NOMO-1 (cell line): Measurements from ENCODE around the gene GSTM3.
"Not testable (repeated sequence)": the region's sequence is repeated elsewhere in the genome, so short reads cannot be mapped to it uniquely, and the experiment has no call there.

ENCODE experiments used
- DNase-seq, 2 experiments: peaks; one replicate each; lab custom pipeline; 2025; ENCODE audit not compliant: unreplicated experiment in 2 of 2; lab: John Stamatoyannopoulos, UW

GSTM3 gene

DNA sequence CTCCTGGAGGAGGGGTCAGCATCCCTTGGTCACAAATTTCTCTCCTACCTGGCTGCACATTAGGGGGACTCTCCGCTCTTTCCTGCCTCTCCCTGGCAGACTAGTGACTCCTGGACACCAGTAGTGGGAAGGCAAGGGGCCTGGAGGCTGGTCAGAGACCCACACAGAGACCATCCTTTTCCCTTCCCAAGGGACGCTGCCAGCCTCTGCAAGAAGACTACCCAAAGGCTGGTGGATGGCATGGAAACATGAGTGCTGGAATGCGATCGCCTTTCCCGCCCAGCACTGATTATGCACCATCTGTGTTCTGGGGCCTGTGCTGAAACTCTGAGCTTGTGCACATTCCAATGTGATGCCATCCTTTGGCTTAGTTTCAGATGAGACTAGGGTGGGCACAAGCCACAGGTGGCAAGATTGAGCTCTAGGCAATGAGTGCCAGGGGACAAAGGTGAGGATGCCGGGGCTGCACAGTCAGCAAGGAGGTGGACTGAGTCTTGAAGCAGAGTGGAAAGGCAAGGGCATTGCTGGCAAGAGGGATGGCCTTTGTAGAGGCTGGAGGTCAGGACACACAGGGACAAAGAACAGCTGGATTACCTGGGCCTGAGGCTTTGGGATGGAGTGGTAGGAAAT is 35.5 kb upstream of the GSTM3 start:
- no peak for DNase-seq

DNA sequence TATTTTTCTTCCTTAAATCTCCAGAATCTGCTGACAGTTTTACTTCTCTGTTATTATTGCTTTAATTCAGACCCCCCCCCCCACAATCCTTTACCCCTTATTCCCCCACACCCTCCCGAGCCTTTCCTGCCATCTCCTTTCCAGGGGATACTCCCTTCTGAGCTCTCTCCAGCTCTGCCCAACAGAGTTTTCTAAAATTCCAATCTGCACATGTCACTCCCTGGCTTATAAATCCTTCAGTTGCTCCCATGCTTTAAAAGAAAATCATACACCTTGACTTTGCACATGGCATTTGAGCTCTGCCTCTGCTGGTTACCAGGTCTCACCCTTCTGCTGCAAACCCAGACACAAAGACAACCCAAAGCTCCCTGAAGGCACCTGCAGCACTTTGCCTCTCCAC is 34.6 kb upstream of the GSTM3 start:
- DNase-seq: no peak

DNA sequence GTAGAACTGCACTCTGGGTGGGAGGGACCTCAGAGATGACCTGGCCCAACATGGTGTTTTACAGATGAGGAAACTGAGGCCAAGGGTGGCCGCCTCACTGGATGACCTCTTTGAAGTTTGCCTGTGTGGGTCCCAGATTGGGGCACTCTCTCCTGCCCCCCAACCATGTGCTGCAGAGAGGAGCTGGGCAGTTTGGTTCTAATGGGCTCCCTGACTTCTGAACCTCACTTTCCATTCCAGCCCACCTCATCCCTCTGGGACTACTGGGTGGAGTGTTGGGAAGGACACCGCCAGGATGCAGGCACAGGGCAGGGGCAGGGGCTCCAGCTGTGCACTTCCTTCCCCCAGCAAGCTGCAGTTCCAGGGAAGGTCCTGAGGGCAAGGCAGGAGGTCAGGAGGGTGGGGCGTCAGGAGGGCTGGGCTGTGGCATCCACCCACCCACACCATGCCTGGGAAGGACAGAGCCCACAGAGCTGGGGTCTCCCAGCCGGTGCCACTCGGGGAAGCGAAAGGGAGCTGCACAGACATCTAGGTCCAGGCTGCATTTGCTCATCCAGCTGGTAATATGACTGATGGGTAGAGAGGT is 33.2 kb upstream of the GSTM3 start:
- no peak for DNase-seq

DNA sequence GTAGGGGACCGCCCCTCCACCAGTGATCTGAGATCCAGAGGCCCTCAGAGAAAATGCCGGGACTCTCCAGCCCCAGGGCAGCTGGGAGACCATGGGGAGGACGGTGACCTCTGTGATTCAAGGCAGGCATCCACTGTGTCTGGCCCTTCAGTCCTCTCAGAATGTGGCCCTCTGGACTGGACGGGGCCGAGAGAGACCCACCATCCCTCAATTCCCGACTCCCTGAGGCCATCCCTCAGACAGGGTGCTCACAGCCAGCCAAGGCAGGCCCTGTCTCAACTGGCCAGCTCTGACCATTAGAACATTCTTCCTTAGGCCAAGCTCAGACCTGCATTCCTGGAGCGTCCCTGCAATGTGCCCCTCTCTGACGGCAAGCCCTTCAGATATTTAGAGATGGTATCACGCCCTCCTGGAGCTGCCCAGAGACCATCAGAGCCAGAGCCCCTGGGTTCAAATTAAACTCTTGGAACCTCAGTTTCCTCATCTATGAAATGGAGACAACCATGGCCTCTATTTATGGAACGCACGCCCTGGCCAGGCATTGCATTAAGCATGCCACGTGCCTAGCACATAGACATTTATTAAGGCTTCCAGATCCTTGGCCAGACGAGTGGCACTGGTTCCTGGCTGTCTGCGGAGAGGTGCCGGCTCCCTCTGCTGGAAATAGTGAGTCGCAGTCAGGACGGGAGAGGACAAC is 32.5 kb upstream of the GSTM3 start:
- DNase-seq: peak; percentile 66 to 81

DNA sequence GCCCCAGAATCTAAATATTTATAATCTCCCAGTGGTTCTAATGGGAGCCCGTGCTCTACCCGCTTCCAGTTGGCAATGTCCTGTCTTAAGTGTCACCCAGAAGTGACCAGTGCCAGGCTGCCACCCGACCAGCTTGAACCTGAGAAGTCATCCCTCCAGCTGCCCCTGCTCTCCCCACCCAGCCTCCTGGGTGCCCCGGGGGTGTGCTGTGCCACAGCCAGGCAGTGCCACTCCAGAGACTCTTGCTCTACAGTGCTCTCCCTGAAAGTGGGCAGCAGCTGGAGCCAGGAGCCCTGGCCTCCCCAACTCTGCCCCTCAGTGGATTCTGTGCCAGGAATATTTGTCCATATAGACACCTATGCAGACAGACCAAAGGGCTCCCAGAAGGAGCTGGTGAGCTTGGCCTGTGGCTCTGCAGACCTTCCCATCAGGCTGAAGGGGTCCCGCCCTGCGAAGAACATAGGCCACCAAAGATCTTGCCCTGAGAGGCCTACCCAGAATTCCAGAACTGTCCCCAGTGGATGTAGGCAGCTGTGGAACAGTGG is 31.9 kb upstream of the GSTM3 start:
- no peak for DNase-seq

DNA sequence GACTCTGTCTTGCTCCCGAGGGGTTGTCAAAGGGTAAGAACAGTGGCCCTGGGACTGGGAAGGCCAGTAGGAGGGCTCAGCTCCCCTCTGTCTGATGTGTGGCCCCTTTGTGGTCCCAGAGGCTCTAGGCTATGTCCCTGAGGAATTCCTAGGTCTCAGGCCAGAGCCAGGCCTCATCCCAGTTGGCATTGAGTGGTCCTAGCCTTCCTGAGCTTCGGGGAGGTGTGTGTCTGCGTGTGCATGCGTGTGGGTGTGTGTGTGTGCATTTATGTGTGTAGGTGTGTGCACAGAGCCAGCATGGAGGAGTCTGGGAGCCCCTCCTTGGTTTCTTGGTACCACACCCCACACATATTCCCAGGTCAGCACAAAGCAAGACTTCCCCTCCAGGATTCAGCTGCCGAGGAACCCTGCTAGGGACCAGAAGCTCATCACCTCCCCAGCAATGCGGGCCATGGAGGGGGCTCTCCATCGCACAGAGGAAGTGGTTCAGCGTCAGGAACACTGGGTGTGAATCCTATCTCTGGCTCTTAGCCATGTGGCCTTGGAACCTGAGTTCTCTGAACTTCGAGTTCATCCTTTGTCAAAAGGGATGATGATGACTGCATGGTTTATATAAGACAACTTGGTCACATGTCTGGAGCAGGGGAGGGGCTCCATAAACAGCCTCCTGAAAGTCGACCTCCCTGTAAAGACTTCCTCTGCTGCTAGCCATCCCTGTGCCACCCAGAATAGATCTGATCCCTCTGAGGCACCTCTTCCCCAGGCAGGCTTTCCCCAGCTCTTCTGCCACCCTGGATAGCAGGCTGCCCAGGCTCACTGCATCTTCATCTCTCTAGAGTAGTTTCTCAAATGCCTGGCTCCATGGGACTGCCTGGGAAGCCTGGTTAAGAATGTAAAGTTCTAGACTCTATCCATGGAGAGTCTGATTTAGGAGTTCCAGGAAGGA is 31.1 kb upstream of the GSTM3 start:
- no peak for DNase-seq

DNA sequence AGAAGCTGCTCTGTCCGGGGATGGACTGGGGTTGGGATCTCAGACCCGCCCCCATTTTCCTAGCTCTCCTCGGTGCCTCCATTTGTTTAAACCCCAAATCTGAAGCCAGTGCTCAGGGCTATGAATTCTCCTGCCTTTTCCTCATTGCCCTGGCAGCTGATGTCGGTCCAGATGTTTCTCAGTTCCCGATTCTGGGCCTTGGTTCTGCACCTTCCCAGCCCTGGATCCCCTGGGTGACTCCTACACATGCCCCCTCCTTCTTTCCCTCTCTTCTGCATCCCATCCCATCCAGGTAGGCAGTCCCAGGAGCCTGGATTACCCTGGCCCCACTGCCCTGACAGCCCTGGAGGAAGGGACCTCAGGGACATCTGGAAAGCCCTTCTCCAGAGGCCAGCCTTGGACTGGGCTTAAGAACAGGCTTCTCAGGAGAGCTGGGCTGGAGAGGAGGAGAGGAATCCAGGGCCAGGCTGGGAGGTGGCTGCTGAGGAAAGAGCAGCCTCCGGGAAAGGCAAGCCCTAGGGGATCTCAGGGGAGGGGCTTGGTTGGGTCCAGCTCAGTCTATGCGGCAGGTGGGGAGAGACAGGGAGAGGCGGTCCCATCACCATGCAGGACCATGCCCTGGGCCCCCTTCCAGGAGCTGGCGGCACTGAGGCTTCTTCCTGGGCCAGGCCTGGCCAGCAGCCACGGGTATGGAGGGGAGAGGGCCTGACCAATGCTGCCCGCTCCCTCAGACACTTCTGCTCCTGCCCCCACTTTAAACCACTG is 29.7 kb upstream of the GSTM3 start:
- no peak for DNase-seq

DNA sequence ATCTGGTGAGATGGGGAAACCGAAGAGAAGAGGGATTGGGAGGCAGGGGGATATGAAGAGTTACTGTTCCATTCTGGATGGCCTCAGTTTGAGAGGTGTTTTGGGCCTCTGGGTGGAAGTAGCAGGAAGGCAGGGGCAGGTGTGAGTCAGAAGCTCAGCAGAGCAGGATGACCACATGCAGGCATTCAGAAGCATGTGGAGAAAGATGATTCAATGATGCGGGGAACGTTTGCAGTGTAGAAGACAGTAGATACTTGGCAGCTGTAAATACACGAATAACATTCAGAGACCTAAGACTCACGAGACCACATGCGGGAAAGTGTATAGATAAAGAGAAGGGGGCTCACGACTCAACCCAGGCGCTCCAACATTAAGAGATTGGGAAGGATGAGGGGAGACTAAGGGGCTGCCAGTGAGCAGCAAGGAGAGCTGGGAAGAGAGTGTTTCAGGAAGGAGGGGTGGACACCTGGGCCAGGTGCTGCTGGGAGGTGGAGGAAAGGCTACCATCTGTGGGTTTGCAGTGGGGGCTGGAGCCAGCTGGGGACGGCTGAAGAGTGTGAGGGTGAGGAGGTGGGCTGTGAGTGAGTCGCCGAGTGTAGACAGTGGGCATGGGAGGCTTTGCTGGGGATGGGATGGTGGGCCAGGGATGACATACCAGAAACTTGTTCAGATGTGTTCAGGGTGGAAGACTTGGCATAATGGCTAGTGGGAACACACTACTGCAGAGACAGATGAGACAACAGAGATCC is 28.7 kb upstream of the GSTM3 start:
- no peak for DNase-seq

DNA sequence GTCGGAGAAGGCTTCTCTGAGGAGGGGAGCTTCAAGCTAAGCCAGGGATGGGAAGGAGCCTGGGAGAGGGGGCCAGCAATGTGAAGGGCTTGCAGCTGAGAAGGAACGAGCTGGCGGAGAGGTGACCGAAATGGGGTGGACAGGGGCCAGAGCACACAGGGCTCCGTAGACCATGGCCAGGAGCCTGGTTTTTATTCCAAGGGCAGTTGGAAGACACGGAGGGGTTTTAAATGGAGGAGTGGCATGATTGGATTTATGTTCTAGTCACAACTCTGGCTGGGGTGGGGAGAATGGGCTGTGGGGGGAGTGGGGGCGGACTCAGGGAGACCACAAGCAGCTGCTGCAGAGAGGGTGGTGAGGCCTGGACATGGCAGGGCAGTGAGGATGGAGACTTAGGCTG is 28.0 kb upstream of the GSTM3 start:
- no peak for DNase-seq

DNA sequence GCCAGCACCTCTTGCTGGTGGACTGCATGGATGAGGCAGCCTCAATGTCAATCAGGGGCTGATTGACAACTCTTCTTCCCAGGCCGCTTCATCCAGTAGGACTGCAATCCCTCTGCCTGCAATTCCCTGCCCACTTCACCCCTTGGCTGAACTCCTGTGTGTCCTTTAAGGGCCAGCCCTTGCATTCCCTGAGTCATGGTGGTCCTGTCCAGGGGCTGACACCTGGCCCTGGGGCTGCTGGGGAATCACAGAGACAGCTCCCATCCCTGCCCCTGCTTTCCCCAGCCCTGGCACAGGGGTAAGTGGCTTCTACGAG is 27.5 kb upstream of the GSTM3 start:
- DNase-seq: no peak

DNA sequence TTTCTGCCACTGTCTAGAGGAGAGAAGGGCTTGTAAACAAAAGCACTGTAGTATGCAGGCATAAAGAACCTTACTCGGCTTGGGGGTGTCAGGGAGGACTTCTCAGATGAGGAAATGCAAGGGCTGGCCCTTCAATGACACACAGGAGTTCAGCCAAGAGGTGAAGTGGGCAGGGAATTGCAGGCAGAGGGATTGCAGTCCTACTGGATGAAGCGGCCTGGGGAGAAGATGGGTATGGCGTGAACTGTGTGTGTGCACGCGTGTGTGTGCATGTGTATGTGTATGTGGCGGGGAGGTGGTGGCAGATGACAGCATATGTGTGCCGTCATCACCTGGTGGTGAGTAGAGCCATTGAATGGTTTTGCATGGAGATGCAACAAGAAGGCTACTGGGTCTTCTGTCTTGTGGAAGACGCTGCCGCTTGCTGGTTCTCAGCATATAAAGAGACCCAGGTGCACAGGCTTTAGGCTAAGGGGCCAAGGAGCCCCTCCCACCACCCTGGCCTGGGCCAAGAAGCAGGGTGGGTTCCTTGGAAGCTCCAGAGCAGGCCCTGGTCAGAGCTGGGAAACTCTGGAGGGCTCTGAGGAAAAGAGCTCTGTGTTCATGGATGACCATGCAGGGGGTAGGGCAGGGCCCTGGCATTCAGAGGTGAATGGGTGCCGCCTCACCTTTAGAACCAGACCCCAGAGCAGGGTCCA is 26.9 kb upstream of the GSTM3 start:
- DNase-seq: no peak

DNA sequence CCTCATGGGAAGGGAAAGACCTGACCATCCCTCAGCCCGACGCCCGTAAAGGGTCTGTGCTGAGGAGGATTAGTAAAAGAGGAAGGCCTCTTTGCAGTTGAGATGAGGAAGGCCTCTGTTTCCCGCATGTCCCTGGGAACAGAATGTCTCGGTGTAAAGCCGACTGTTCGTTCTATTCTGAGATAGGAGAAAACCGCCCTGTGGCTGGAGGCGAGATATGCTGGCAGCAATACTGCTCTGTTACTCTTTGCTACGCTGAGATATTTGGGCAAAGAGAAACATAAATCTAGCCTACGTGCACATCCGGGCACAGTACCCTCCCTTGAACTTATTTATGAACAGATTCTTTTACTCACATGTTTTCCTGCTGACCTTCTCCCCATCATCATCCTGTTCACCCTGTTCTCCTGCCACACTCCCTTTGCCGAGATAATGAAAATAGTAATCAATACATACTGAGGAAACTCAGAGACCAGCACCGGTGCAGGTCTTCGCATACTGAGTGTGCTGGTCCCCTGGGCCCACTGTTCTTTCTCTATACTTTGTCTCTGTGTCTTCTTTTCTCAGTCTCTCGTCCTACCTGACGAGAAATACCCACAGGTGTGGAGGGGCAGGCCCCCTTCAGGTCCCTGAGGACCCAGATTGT is 26.3 kb upstream of the GSTM3 start:
- DNase-seq: not testable (repeated sequence)

DNA sequence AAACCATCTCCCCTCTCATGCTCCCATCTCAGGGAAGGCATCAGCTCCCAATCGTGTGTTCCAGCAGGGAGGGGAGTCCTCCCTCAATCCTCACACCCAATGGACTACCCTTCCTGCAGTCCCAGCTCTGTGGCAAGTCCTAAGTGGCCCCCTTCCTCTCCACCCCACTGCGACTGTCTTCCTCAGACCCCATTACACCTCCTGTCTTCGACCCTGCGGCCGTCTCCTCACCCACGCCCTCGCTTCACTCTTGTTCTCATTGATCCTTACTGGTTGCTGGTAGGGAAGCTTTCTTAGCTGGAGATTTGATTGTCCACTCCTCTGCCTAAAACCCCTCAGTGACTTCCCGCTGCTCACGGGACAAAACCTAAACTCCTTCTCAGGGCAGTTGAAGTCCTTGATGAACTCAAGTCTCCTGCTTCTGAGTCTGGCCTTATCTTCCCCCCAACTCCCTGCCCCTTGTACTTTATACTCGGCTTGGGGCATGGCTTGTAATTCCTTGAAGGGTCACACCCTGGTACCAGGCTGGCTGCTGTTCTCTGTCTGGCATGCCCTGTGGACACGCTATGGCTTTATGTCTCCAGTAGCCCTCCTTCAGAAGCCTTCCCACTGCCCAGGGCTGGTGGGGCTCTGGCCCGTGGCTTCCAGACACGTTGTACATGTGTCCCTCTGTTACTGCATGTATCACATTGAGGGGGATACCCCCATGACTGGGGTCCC is 25.2 kb upstream of the GSTM3 start:
- no peak for DNase-seq

DNA sequence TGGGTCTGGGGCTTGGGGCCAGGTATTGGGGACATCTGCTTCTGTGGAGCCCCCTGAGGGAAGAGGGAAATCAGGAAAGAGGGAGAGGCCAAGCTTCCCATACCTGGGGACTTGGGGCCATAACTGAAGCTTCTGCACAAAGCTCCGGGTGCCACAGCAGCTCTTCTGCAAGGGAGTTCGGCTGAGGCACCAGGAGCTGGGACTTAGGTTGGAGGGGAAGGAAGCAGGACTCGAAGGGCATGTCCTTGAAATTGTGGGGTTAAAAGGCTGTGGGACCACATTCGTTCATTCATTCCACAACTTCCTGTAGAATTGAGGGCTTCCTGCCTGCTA is 24.6 kb upstream of the GSTM3 start:
- DNase-seq: no peak

DNA sequence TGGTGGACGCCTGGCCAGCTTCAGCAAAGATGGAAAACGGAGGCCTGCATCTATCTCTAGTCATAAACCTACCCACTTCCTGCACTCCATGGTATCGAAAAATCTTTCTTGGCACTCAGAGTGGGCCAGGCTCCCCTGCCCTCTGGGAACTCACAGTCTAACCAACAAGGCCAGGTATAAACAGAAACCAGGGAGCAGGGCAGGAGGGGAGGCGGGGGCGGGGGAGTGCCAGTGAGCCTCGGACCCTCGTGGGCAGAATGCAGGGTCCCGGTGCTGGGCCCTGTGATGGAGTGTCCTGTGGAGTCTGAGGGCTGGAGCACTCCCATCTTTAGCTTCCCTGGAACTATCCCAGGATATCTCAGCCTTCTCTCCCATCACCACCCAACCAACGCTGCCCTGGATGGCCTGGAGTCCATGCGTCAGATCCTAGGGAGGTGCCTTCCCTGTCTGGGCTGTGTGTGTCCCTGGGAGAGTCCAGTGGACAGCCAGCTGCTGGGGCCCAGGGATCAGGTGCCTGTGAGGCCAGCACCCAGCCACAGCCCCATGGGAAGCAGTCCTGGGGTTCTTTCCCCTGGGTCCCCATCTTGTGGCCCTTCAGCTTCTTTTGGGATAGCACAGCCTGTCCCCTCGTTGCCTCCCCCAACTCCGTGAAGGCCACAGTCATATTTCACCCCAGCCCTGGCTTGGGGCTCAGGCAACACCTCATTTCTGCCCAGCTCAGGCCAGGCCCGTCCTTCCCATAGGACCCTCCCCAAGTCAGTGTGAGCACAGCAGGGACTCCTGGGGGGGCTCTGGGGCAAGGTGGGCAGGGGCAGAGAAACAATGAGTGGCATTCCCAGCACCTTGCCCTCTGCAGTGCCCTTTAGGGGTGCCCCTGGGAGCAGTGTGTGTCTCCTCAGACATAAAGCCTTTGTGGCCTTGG is 24.0 kb upstream of the GSTM3 start:
- DNase-seq: no peak

DNA sequence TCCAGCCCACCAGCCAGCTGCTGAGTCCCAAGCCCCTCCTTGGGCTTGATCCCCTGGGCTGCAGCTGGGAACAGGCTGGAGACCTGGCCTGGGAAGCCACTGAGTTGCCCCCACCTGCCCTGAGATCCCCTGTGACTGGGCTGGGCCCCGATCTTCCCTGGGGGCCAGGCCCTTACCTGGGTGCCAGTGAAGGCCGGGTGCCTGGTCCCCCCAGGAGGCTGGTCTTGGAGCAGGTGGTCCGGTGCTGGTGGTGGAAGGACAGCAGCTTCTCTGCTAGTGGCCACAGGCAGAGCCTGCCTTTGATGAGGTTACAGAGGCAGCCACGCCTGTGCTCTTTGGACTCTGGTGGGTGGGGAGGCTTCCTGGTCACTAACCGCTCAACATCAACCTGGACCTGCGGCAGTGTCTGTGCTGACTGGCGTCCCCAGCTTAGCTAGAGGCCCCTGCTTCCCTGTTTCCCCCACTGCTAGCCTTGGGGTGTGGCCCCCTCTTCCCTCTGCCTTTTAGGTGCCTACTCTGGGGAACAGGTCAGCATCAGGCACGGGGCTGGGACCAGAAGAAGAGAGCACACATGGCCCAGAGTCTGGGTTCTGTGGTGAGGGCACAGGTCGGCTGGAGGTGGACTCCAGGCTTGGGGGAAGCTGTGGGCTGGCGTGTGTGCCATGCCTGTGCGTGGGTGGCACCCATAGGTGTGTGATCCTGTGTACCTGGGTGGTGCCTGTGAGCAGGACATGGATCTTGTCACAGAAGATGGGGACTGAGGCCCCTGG is 23.0 kb upstream of the GSTM3 start, which contains the start of gene EPS8L3:
EPS8L3 (minus strand) TSS at position 278 of the 770 bp plus-strand sequence. CDS start 2,174 bp downstream, outside the sequence.
- no peak for DNase-seq
